WTC11 (cell line): Measurements from ENCODE around the gene SLC8A2. TPM values are rescaled to one million over a fixed set of nuclear protein-coding genes. Genes with fewer than 3 reads are reported as not detected.

Source experiments
- ATAC-seq: fragments of 200-7000 bp; cut with Tn5 transposase; 2 replicates; pipeline ENCODE4 v1.10.0; 2021; ENCODE audit warnings: mild to moderate bottlenecking, moderate library complexity
- CTCF ChIA-PET: fragments of 300-600 bp; sonication (Branson Sonifier 250); formaldehyde crosslinking; loops from one replicate; lab custom pipeline; 2021; ENCODE audit warnings: antibody characterized with exemption; lab: Charles Lee
- POLR2A ChIA-PET: fragments of 350-600 bp; sonication (Branson Sonifier 250); formaldehyde crosslinking; loops from one replicate; lab custom pipeline; 2021; ENCODE audit warnings: antibody characterized with exemption; lab: Charles Lee
- DNase-seq: peaks from one replicate; pipeline ENCODE4 v3.0.0; 2021; ENCODE audit warnings: low spot score
- H3K27ac Mint-ChIP-seq: 2 replicates; pipeline ENCODE4 v1.8.0; 2021; ENCODE audit warnings: mixed read lengths
- H3K27me3 Mint-ChIP-seq: 2 replicates; pipeline ENCODE4 v1.8.0; 2021; ENCODE audit warnings: low read depth, mild to moderate bottlenecking, moderate library complexity, mixed read lengths
- H3K36me3 Mint-ChIP-seq: 2 replicates; pipeline ENCODE4 v1.8.0; 2021; ENCODE audit warnings: mixed read lengths
- H3K4me1 Mint-ChIP-seq: 2 replicates; pipeline ENCODE4 v1.8.0; 2022; ENCODE audit warnings: mixed read lengths
- H3K4me3 Mint-ChIP-seq: 2 replicates; pipeline ENCODE4 v1.8.0; 2021; ENCODE audit warnings: mild to moderate bottlenecking, moderate library complexity, mixed read lengths
- H3K9me3 Mint-ChIP-seq: 2 replicates; pipeline ENCODE4 v1.8.0; 2021; ENCODE audit warnings: mixed read lengths
- ATF1 ChIP-seq: sonication (generic); formaldehyde crosslinking; IDR thresholded peaks from 2 replicates; pipeline ENCODE4 v1.8.1; 2023; ENCODE audit warnings: mild to moderate bottlenecking, moderate library complexity, missing genetic modification reagents
- ETV6 ChIP-seq: sonication (generic); formaldehyde crosslinking; IDR thresholded peaks from 2 replicates; pipeline ENCODE4 v1.8.1; 2022; ENCODE audit warnings: mild to moderate bottlenecking, missing genetic modification reagents
- FOXP1 ChIP-seq: sonication (generic); formaldehyde crosslinking; IDR thresholded peaks from 2 replicates; pipeline ENCODE4 v1.8.0; 2022; ENCODE audit warnings: missing genetic modification reagents, mild to moderate bottlenecking, moderate library complexity, borderline replicate concordance
- NFE2L1 ChIP-seq: sonication (generic); formaldehyde crosslinking; IDR thresholded peaks from 2 replicates; pipeline ENCODE4 v1.8.1; 2023; ENCODE audit warnings: missing genetic modification reagents
- NR1H2 ChIP-seq: sonication (generic); formaldehyde crosslinking; IDR thresholded peaks from 2 replicates; pipeline ENCODE4 v1.9.0; 2021; ENCODE audit warnings: mild to moderate bottlenecking, moderate library complexity, missing genetic modification reagents
- TP53 ChIP-seq: sonication (generic); formaldehyde crosslinking; IDR thresholded peaks from 2 replicates; pipeline ENCODE4 v1.8.1; 2023; ENCODE audit warnings: mild to moderate bottlenecking, missing genetic modification reagents
- ZNF138 ChIP-seq: sonication (generic); formaldehyde crosslinking; conservative IDR thresholded peaks from 2 replicates; pipeline ENCODE4 v1.8.1; 2022; ENCODE audit warnings: mild to moderate bottlenecking, moderate library complexity, missing genetic modification reagents
- ZNF232 ChIP-seq: sonication (generic); formaldehyde crosslinking; IDR thresholded peaks from 2 replicates; pipeline ENCODE4 v1.8.0; 2022; ENCODE audit warnings: mild to moderate bottlenecking, missing genetic modification reagents
- ZNF263 ChIP-seq: sonication (generic); formaldehyde crosslinking; IDR thresholded peaks from 2 replicates; pipeline ENCODE4 v1.8.1; 2022; ENCODE audit warnings: low read depth, mild to moderate bottlenecking, moderate library complexity, missing genetic modification reagents
- ZNF317 ChIP-seq: sonication (generic); formaldehyde crosslinking; IDR thresholded peaks from 2 replicates; pipeline ENCODE4 v1.8.1; 2023; ENCODE audit warnings: low read depth, mild to moderate bottlenecking, moderate library complexity, missing genetic modification reagents, borderline replicate concordance
- ZNF423 ChIP-seq: fragments of 250-450 bp; sonication (Bioruptor Pico); IDR thresholded peaks from 2 replicates; pipeline ENCODE4 v2.1.2; 2022; ENCODE audit warnings: mild to moderate bottlenecking, moderate library complexity
- total RNA-seq: library from RNA; stranded (reverse); gene quantifications from 3 replicates; pipeline ENCODE4 v1.2.3, GENCODE V29; 2021
- TF ChIP-seq, protein P1 (sequence below): sonication (generic); formaldehyde crosslinking; conservative IDR thresholded peaks from 2 replicates; pipeline ENCODE4 v1.8.1; 2022; ENCODE audit warnings: mild to moderate bottlenecking, missing genetic modification reagents
- TF ChIP-seq, protein P2 (sequence below): sonication (generic); formaldehyde crosslinking; IDR thresholded peaks from 2 replicates; pipeline ENCODE4 v1.8.0; 2022; ENCODE audit warnings: mild to moderate bottlenecking, missing genetic modification reagents
- TF ChIP-seq, protein P3 (sequence below): sonication (generic); formaldehyde crosslinking; IDR thresholded peaks from 2 replicates; pipeline ENCODE4 v1.8.1; 2023; ENCODE audit warnings: mild to moderate bottlenecking, missing genetic modification reagents, moderate library complexity
- TF ChIP-seq, protein P4 (sequence below): fragments of 250-450 bp; sonication (Bioruptor Pico); IDR thresholded peaks from 2 replicates; pipeline ENCODE4 v1.8.0; 2021; ENCODE audit warnings: mild to moderate bottlenecking
- TF ChIP-seq, protein P5 (sequence below): sonication (generic); formaldehyde crosslinking; IDR thresholded peaks from 2 replicates; pipeline ENCODE4 v1.8.0; 2022; ENCODE audit warnings: mild to moderate bottlenecking, missing genetic modification reagents
- TF ChIP-seq, protein P6 (sequence below): sonication (generic); formaldehyde crosslinking; IDR thresholded peaks from 2 replicates; pipeline ENCODE4 v1.8.0; 2022; ENCODE audit warnings: mild to moderate bottlenecking, missing genetic modification reagents
- TF ChIP-seq, protein P7 (sequence below): sonication (generic); formaldehyde crosslinking; IDR thresholded peaks from 2 replicates; pipeline ENCODE4 v1.8.0; 2022; ENCODE audit warnings: missing genetic modification reagents

The SLC8A2 gene
- total RNA-seq, 1 experiment from 2014 or later: 6.5 TPM

DNA sequence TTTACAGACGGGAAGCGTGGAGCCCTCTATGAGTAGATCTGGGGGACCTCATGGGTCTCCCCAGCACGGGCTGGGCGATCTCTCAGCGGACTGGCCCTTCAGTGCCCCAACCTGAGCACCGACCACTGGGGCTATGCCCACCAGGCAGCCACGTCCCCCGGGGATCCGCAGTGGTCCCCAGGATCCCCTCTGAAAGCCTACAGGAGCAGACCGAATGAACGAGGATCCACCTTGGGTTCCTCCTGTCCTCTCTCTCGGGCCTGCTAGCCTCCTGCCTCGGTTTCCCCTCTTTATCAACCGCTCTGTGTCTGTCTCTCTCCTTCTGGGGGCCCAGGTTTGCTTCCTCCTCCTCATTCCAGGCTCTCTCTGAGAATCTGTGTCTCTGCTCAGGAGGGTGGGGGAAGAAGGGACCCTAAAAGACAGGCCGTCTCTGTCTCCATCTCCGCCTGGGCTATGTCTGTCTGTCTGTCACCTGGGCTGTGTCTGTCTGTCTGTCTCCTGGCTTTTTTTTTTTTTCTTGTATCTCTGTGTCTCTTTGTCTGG, 50.4 kb downstream of the SLC8A2 start:
- peaks cover 58% of the 10 kb centered on the region for H3K4me1 Mint-ChIP-seq
- ChIA-PET CTCF (interaction anchor here (0.7 kb wide), 1 partner anchor 30 kb away, joined by 3 read pairs; no protein-coding TSS in a partner anchor), POLR2A (interaction anchor here (0.7 kb wide), 1 partner anchor 8 kb away, joined by 3 read pairs; no protein-coding TSS in a partner anchor)
- H3K9me3 Mint-ChIP-seq: no peaks in the 10 kb centered on the region
- peaks cover 95% of the 10 kb centered on the region for H3K27me3 Mint-ChIP-seq
- TF ChIP-seq ZNF423 (CRISPR knock-in tag) (0 out of 2 replicates have a peak, but pooled peaks have one; percentile 8), ZNF263 (no peak)
- H3K4me3 Mint-ChIP-seq: peak overlapping the region; percentile 67
- H3K36me3 Mint-ChIP-seq: no peaks in the 10 kb centered on the region
- no peak for ATAC-seq
- no peak overlapping the region for H3K27ac Mint-ChIP-seq
- no peak for DNase-seq

DNA sequence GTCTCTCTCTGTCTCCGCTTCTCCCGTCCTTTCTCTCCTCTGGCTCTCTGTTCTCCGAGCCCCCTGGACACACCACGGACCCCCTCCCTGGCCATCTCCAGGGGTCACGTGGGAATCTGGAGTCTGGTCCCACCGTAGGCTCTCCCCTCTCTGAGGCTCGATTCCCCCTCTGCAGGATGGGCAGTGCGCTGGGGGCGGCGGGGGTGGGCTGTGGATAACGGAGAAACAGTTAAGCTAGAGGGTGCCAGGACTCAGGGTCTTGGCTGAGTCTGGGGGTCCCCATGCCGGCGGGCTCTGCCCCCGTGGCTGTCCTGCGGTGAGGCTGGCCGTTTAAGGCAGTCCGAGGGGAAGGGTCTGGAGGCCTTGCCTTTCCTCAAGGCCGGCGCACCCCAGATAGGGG, 51.9 kb downstream of the SLC8A2 start:
- Mint-ChIP-seq H3K9me3 (no peaks in the 10 kb centered on the region), H3K4me3 (peak overlapping the region; percentile 67), H3K36me3 (peaks cover 3% of the 10 kb centered on the region), H3K4me1 (peaks cover 61% of the 10 kb centered on the region), H3K27me3 (peaks cover 92% of the 10 kb centered on the region), H3K27ac (no peak overlapping the region)
- CTCF ChIA-PET: interaction anchor here (0.6 to 2.9 kb wide), 9 partner anchors 9 to 293 kb away, joined by 3 to 21 read pairs (median 5); partner anchors contain the start of genes DHX34, KPTN and NAPA
- ATAC-seq: no peak
- no peak for DNase-seq
- TF ChIP-seq NFE2L1 (CRISPR knock-in tag) (no peak), NR1H2 (CRISPR knock-in tag) (no peak), ATF1 (CRISPR knock-in tag) (no peak), FOXP1 (CRISPR knock-in tag) (no peak), ZNF263 (no peak), ZNF317 (CRISPR knock-in tag) (no peak)
- TF ChIP-seq, protein P1, sequence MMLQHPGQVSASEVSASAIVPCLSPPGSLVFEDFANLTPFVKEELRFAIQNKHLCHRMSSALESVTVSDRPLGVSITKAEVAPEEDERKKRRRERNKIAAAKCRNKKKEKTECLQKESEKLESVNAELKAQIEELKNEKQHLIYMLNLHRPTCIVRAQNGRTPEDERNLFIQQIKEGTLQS (CRISPR knock-in tag): no peak
- TF ChIP-seq, protein P2, sequence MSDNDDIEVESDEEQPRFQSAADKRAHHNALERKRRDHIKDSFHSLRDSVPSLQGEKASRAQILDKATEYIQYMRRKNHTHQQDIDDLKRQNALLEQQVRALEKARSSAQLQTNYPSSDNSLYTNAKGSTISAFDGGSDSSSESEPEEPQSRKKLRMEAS (CRISPR knock-in tag): no peak
- TF ChIP-seq, protein P3, sequence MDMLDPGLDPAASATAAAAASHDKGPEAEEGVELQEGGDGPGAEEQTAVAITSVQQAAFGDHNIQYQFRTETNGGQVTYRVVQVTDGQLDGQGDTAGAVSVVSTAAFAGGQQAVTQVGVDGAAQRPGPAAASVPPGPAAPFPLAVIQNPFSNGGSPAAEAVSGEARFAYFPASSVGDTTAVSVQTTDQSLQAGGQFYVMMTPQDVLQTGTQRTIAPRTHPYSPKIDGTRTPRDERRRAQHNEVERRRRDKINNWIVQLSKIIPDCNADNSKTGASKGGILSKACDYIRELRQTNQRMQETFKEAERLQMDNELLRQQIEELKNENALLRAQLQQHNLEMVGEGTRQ (CRISPR knock-in tag): no peak
- TF ChIP-seq, protein P4, sequence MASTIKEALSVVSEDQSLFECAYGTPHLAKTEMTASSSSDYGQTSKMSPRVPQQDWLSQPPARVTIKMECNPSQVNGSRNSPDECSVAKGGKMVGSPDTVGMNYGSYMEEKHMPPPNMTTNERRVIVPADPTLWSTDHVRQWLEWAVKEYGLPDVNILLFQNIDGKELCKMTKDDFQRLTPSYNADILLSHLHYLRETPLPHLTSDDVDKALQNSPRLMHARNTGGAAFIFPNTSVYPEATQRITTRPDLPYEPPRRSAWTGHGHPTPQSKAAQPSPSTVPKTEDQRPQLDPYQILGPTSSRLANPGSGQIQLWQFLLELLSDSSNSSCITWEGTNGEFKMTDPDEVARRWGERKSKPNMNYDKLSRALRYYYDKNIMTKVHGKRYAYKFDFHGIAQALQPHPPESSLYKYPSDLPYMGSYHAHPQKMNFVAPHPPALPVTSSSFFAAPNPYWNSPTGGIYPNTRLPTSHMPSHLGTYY (CRISPR knock-in tag): no peak
- TF ChIP-seq, protein P5, sequence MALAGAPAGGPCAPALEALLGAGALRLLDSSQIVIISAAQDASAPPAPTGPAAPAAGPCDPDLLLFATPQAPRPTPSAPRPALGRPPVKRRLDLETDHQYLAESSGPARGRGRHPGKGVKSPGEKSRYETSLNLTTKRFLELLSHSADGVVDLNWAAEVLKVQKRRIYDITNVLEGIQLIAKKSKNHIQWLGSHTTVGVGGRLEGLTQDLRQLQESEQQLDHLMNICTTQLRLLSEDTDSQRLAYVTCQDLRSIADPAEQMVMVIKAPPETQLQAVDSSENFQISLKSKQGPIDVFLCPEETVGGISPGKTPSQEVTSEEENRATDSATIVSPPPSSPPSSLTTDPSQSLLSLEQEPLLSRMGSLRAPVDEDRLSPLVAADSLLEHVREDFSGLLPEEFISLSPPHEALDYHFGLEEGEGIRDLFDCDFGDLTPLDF (CRISPR knock-in tag): no peak
- TF ChIP-seq, protein P6, sequence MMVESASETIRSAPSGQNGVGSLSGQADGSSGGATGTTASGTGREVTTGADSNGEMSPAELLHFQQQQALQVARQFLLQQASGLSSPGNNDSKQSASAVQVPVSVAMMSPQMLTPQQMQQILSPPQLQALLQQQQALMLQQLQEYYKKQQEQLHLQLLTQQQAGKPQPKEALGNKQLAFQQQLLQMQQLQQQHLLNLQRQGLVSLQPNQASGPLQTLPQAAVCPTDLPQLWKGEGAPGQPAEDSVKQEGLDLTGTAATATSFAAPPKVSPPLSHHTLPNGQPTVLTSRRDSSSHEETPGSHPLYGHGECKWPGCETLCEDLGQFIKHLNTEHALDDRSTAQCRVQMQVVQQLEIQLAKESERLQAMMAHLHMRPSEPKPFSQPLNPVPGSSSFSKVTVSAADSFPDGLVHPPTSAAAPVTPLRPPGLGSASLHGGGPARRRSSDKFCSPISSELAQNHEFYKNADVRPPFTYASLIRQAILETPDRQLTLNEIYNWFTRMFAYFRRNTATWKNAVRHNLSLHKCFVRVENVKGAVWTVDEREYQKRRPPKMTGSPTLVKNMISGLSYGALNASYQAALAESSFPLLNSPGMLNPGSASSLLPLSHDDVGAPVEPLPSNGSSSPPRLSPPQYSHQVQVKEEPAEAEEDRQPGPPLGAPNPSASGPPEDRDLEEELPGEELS (CRISPR knock-in tag): no peak
- POLR2A ChIA-PET: no interaction called here

DNA sequence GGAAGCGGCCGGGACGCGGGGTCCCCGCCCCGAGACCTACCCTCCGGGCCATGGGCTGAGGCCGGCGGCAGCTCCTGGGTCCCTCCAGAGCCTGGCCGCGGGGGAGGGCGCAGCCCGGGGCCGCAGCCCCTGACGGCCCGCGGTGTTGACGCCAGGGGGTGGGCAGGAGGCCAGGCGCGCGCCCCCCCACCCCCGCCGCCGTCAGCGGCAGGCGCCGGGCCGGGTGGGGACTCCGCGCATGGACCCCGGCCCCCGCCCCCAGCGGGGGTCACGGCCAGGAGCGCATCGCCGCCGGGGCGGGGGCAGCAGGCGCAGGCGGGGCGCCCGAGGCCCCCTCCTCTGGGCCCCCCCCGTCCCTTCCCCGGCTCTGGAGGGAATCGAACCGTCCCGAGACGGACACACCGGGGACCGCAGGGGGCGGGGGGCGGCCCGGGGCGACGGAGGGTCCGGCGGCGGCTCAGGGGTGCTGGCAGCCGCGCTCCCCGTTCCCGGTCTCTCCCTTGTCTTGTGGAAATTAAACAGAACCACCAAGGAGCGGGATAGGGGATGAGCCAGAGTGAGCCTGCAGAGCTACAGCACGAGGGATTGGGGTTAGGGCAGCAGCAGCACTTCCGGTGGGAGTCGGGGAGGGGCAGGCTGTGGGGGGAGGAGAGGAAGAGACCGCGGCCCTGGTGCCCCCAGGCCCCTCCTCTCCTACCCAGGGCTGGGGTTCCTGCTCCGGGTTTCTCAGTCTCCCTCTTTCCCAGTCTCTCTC, 52.5 kb downstream of the SLC8A2 start, which contains the start of gene MEIS3:
MEIS3 (minus strand) TSS at position 498 of the 754 bp plus-strand sequence; CDS start at position 52, 446 bp downstream.
- Mint-ChIP-seq H3K4me3 (peak within 1 kb of the TSS; percentile 67), H3K9me3 (no peaks in the 10 kb centered on the region), H3K4me1 (peaks cover 63% of the 10 kb centered on the region), H3K27ac (no peak within 1 kb of the TSS), H3K27me3 (peaks cover 86% of the 10 kb centered on the region), H3K36me3 (peaks cover 7% of the 10 kb centered on the region)
- ATAC-seq (no peak), DNase-seq (no peak)
- CTCF ChIA-PET: interaction anchor here (0.6 to 2.9 kb wide), 9 partner anchors 9 to 294 kb away, joined by 3 to 21 read pairs (median 5); partner anchors contain the start of genes DHX34 and KPTN
- POLR2A ChIA-PET: interaction anchor here (0.6 kb wide), 1 partner anchor 635 kb away, joined by 3 read pairs; no protein-coding TSS in a partner anchor
- TF ChIP-seq TP53 (0 out of 2 replicates have a peak, but pooled peaks have one; percentile 47), ZNF232 (no peak), ETV6 (no peak), ZNF138 (no peak)
- TF ChIP-seq, protein P7, sequence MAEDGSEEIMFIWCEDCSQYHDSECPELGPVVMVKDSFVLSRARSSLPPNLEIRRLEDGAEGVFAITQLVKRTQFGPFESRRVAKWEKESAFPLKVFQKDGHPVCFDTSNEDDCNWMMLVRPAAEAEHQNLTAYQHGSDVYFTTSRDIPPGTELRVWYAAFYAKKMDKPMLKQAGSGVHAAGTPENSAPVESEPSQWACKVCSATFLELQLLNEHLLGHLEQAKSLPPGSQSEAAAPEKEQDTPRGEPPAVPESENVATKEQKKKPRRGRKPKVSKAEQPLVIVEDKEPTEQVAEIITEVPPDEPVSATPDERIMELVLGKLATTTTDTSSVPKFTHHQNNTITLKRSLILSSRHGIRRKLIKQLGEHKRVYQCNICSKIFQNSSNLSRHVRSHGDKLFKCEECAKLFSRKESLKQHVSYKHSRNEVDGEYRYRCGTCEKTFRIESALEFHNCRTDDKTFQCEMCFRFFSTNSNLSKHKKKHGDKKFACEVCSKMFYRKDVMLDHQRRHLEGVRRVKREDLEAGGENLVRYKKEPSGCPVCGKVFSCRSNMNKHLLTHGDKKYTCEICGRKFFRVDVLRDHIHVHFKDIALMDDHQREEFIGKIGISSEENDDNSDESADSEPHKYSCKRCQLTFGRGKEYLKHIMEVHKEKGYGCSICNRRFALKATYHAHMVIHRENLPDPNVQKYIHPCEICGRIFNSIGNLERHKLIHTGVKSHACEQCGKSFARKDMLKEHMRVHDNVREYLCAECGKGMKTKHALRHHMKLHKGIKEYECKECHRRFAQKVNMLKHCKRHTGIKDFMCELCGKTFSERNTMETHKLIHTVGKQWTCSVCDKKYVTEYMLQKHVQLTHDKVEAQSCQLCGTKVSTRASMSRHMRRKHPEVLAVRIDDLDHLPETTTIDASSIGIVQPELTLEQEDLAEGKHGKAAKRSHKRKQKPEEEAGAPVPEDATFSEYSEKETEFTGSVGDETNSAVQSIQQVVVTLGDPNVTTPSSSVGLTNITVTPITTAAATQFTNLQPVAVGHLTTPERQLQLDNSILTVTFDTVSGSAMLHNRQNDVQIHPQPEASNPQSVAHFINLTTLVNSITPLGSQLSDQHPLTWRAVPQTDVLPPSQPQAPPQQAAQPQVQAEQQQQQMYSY: peak; percentile 56
